H1 (cell line): ENCODE results near the gene MTG1. TPM values are rescaled to one million over a fixed set of nuclear protein-coding genes. Genes with fewer than 3 reads are reported as not detected.

ENCODE experiments used
- CTCF ChIA-PET: fragments of 300-600 bp; sonication (Branson Sonifier 250); formaldehyde crosslinking; loops from one replicate; lab custom pipeline; 2021; ENCODE audit not compliant: partially characterized antibody; lab: Charles Lee
- POLR2A ChIA-PET: fragments of 300-600 bp; sonication (Branson Sonifier 250); formaldehyde crosslinking; loops from one replicate; lab custom pipeline; 2021; ENCODE audit warnings: inconsistent platforms; ENCODE audit not compliant: partially characterized antibody; lab: Charles Lee
- DNase-seq, 2 experiments: peaks; one replicate each; pipeline versions ENCODE4 v3.0.0 to v3.0.0-alpha.2; 2010 to 2022; ENCODE audit warnings: low spot score in 2 of 2, low read depth in 1 of 2, mixed read lengths in 1 of 2
- FAIRE-seq: peaks from 2 replicates; lab custom pipeline; 2011; peaks lifted over from hg19 to GRCh38; lab: Jason Lieb, UNC
- H2AFZ ChIP-seq: 2 replicates; pipeline ENCODE4 v1.8.1; 2012; ENCODE audit warnings: low read length, inconsistent platforms
- H2AK5ac ChIP-seq: 2 replicates; pipeline ENCODE4 v1.6.1; 2013; ENCODE audit warnings: low read depth, low read length
- H2BK120ac ChIP-seq: replicated peaks from 2 replicates; pipeline ENCODE3; 2013; ENCODE audit warnings: low read depth, low read length, inconsistent platforms
- H2BK12ac ChIP-seq: 2 replicates; pipeline ENCODE4 v1.6.1; 2013; ENCODE audit warnings: low read depth, low read length
- H2BK15ac ChIP-seq: 2 replicates; pipeline ENCODE4 v1.6.1; 2013; ENCODE audit warnings: low read length
- H2BK20ac ChIP-seq: 2 replicates; pipeline ENCODE4 v1.6.1; 2013; ENCODE audit warnings: low read length
- H2BK5ac ChIP-seq: 2 replicates; pipeline ENCODE4 v1.6.1; 2013; ENCODE audit warnings: low read depth, low read length
- H3K14ac ChIP-seq: 2 replicates; pipeline ENCODE4 v1.6.1; 2013; ENCODE audit warnings: inconsistent platforms; ENCODE audit not compliant: insufficient read length
- H3K18ac ChIP-seq: 2 replicates; pipeline ENCODE4 v1.6.1; 2013; ENCODE audit warnings: low read length; ENCODE audit errors: extremely low read depth
- H3K23ac ChIP-seq: 2 replicates; pipeline ENCODE4 v1.6.1; 2013; ENCODE audit warnings: inconsistent platforms; ENCODE audit not compliant: insufficient read length
- H3K23me2 ChIP-seq: 2 replicates; pipeline ENCODE4 v1.6.1; 2013; ENCODE audit warnings: low read depth, low read length
- H3K27ac ChIP-seq: 2 replicates; pipeline ENCODE4 v1.6.1; 2011; ENCODE audit warnings: low read depth, low read length, inconsistent platforms
- H3K27me3 ChIP-seq, 4 experiments: replicated peaks in 1 of 4; 1 replicate in 1 of 4; 2 replicates in 3 of 4; pipeline versions ENCODE4 v1.6.1 to v1.8.1; 2011 to 2013; ENCODE audit warnings: low read length in 3 of 4, mild to moderate bottlenecking in 3 of 4, inconsistent platforms in 2 of 4, mixed read lengths in 2 of 4, moderate library complexity in 1 of 4; ENCODE audit not compliant: control insufficient read depth in 3 of 4, insufficient read depth in 3 of 4; ENCODE audit errors: extremely low read depth in 1 of 4
- H3K36me3 ChIP-seq, 4 experiments: 2 replicates each; pipeline versions ENCODE4 v1.6.1 to v1.8.1; 2011 to 2013; ENCODE audit warnings: mild to moderate bottlenecking in 4 of 4, low read length in 3 of 4, moderate library complexity in 2 of 4, control low read depth in 1 of 4, inconsistent platforms in 1 of 4; ENCODE audit not compliant: insufficient read depth in 4 of 4, control insufficient read depth in 2 of 4
- H3K4ac ChIP-seq: replicated peaks from 2 replicates; pipeline ENCODE3; 2013; ENCODE audit warnings: low read length, low read depth, mixed read lengths, inconsistent platforms; ENCODE audit not compliant: insufficient read length
- H3K4me1 ChIP-seq, 4 experiments: replicated peaks in 1 of 4; 1 replicate in 1 of 4; 2 replicates in 3 of 4; pipeline versions ENCODE4 v1.6.1 to v1.8.1; 2011 to 2013; ENCODE audit warnings: low read length in 3 of 4, inconsistent platforms in 2 of 4, mixed read lengths in 1 of 4; ENCODE audit not compliant: insufficient read depth in 4 of 4, control insufficient read depth in 3 of 4
- H3K4me2 ChIP-seq, 2 experiments: 2 replicates each; pipeline versions ENCODE4 v1.6.1 to v1.8.1; 2011 to 2013; ENCODE audit warnings: low read depth in 2 of 2, low read length in 2 of 2, control low read depth in 1 of 2, inconsistent platforms in 1 of 2, mild to moderate bottlenecking in 1 of 2; ENCODE audit not compliant: insufficient read depth in 1 of 2
- H3K4me3 ChIP-seq, 4 experiments: fragments of 200-600, 300-600 bp in 1 of 4; sonication (generic), shearing (Covaris generic), sonication (Bioruptor Twin) in 1 of 4; 2 replicates each; pipeline versions ENCODE4 v1.5.1 to v1.8.1; 2011 to 2016; ENCODE audit warnings: low read length in 4 of 4, low read depth in 3 of 4, control low read depth in 2 of 4, inconsistent platforms in 2 of 4, mild to moderate bottlenecking in 2 of 4, mixed read lengths in 1 of 4, moderate library complexity in 1 of 4; ENCODE audit not compliant: insufficient read depth in 2 of 4; ENCODE audit errors: extremely low read depth in 1 of 4
- H3K56ac ChIP-seq: replicated peaks from 2 replicates; pipeline ENCODE3; 2013; ENCODE audit warnings: low read depth, mild to moderate bottlenecking, mixed read lengths, low read length, inconsistent platforms; ENCODE audit not compliant: insufficient read length
- H3K79me1 ChIP-seq: 2 replicates; pipeline ENCODE4 v1.6.1; 2013; ENCODE audit warnings: low read depth, low read length, control low read depth
- H3K79me2 ChIP-seq, 2 experiments: 2 replicates each; pipeline versions ENCODE4 v1.6.1 to v1.8.1; 2012 to 2013; ENCODE audit warnings: low read length in 2 of 2, mild to moderate bottlenecking in 2 of 2, inconsistent platforms in 1 of 2; ENCODE audit not compliant: insufficient read depth in 2 of 2, control insufficient read depth in 1 of 2
- H3K9ac ChIP-seq, 4 experiments: replicated peaks in 1 of 4; 1 replicate in 1 of 4; 2 replicates in 3 of 4; pipeline versions ENCODE4 v1.6.1 to v1.8.1; 2011 to 2013; ENCODE audit warnings: low read depth in 3 of 4, low read length in 3 of 4, control low read depth in 2 of 4, mild to moderate bottlenecking in 2 of 4, moderate library complexity in 2 of 4, inconsistent platforms in 1 of 4; ENCODE audit errors: extremely low read depth in 1 of 4
- H3K9me3 ChIP-seq, 2 experiments: 2 replicates each; pipeline versions ENCODE4 v1.6.1 to v1.8.1; 2012 to 2013; ENCODE audit warnings: mild to moderate bottlenecking in 2 of 2, moderate library complexity in 2 of 2, control low read depth in 1 of 2, inconsistent platforms in 1 of 2, low read depth in 1 of 2, low read length in 1 of 2, mixed read lengths in 1 of 2; ENCODE audit not compliant: insufficient read depth in 2 of 2
- H4K20me1 ChIP-seq, 2 experiments: replicated peaks in 1 of 2; 2 replicates each; pipeline versions ENCODE3 to v1.8.1; 2011 to 2013; ENCODE audit warnings: inconsistent platforms in 2 of 2, low read length in 2 of 2, mild to moderate bottlenecking in 1 of 2; ENCODE audit not compliant: insufficient read depth in 2 of 2, control insufficient read depth in 1 of 2
- H4K5ac ChIP-seq: 2 replicates; pipeline ENCODE4 v1.6.1; 2013; ENCODE audit warnings: low read length, low read depth, mixed read lengths, inconsistent platforms; ENCODE audit not compliant: insufficient read length
- H4K8ac ChIP-seq: 2 replicates; pipeline ENCODE4 v1.8.0; 2013; ENCODE audit warnings: mild to moderate bottlenecking, moderate library complexity, low read length, inconsistent platforms; ENCODE audit not compliant: insufficient read depth; ENCODE audit errors: extremely low read depth
- H4K91ac ChIP-seq: replicated peaks from 2 replicates; pipeline ENCODE3; 2013; ENCODE audit warnings: low read length, mixed read lengths, inconsistent platforms; ENCODE audit not compliant: insufficient read length
- BCL11A ChIP-seq, 2 experiments: IDR thresholded peaks; one replicate each; pipeline ENCODE4 v1.6.1; 2011; ENCODE audit warnings: low read depth in 2 of 2, low read length in 2 of 2, mild to moderate bottlenecking in 2 of 2
- CBX8 ChIP-seq: fragments of 300-800, 300-1000 bp; sonication (generic); IDR thresholded peaks from 2 replicates; pipeline ENCODE4 v1.7.1; 2016; ENCODE audit warnings: low read depth, low read length, borderline replicate concordance
- GABPA ChIP-seq: IDR thresholded peaks from 2 replicates; pipeline ENCODE4 v1.6.1; 2011; ENCODE audit warnings: mild to moderate bottlenecking, low read length, moderate library complexity, borderline replicate concordance; ENCODE audit not compliant: insufficient read depth
- HDAC2 ChIP-seq, 2 experiments: fragments of 300-600 bp in 1 of 2; sonication (generic) in 1 of 2; IDR thresholded peaks; 2 replicates each; pipeline ENCODE4 v1.6.1; 2011 to 2012; ENCODE audit warnings: low read depth in 2 of 2, low read length in 2 of 2, mild to moderate bottlenecking in 2 of 2, moderate library complexity in 2 of 2, borderline replicate concordance in 1 of 2, inconsistent platforms in 1 of 2
- KDM4A ChIP-seq: IDR thresholded peaks from one replicate; pipeline ENCODE4 v1.7.1; 2012; ENCODE audit warnings: low read depth, mild to moderate bottlenecking, moderate library complexity, low read length, inconsistent platforms; ENCODE audit not compliant: severe bottlenecking
- MAFK ChIP-seq: IDR thresholded peaks from 2 replicates; pipeline ENCODE4 v1.6.1; 2012; ENCODE audit warnings: low read depth, mild to moderate bottlenecking, improper control_type of control experiment, low read length
- POLR2AphosphoS5 ChIP-seq: IDR thresholded peaks from 2 replicates; pipeline ENCODE4 v1.6.1; 2011; ENCODE audit warnings: low read depth, low read length
- RNF2 ChIP-seq: fragments of 200-900, 300-1000 bp; sonication (generic); IDR thresholded peaks from 2 replicates; pipeline ENCODE4 v1.7.1; 2016; ENCODE audit warnings: borderline replicate concordance, low read depth, mild to moderate bottlenecking, antibody characterized with exemption, low read length; ENCODE audit not compliant: poor library complexity, severe bottlenecking; ENCODE audit errors: missing control alignments
- SIN3A ChIP-seq, 2 experiments: IDR thresholded peaks in 1 of 2; conservative IDR thresholded peaks in 1 of 2; 2 replicates each; pipeline ENCODE4 v1.6.1; 2011 to 2012; ENCODE audit warnings: low read length in 2 of 2, improper control_type of control experiment in 1 of 2, low read depth in 1 of 2, mild to moderate bottlenecking in 1 of 2
- SP2 ChIP-seq: IDR thresholded peaks from 2 replicates; pipeline ENCODE4 v1.6.1; 2012; ENCODE audit warnings: mild to moderate bottlenecking, low read length, inconsistent platforms
- TAF7 ChIP-seq: optimal IDR thresholded peaks from 2 replicates; pipeline ENCODE3; 2011; ENCODE audit warnings: low read depth, mild to moderate bottlenecking, inconsistent platforms, low read length, moderate library complexity, borderline replicate concordance
- YY1 ChIP-seq: IDR thresholded peaks from 2 replicates; pipeline ENCODE4 v1.6.1; 2011; ENCODE audit warnings: low read depth, mild to moderate bottlenecking, low read length
- WGBS, 2 experiments: shearing (Covaris generic) in 1 of 2; methylation state at CpG; one replicate each; pipeline versions ENCODE4 v1.1.6 to v1.1.7; 2013 to 2015; ENCODE audit warnings: low lambda C conversion rate in 2 of 2, mixed read lengths in 2 of 2, inconsistent platforms in 1 of 2, low coverage in 1 of 2, missing lambda C conversion rate in 1 of 2; ENCODE audit not compliant: insufficient replicate concordance in 2 of 2, insufficient coverage in 1 of 2, insufficient read length in 1 of 2; ENCODE audit errors: extremely low coverage in 1 of 2, missing lambda C conversion rate in 1 of 2; 5-methylcytosine and 5-hydroxymethylcytosine counted together
- polyA plus RNA-seq, 7 experiments: library from polyadenylated mRNA; depleted of rRNA in 3 of 7; stranded (reverse) in 5 of 7; unstranded in 2 of 7; fragments of >200 nt in 5 of 7; fragments of 200-250 nt in 2 of 7; gene quantifications; 1 replicate in 5 of 7; 2 replicates in 1 of 7; 4 replicates in 1 of 7; pipeline versions ENCODE4 v1.2.1 to v1.2.3, GENCODE V29; 2011 to 2013; ENCODE audit warnings: missing spikeins in 2 of 7, mixed read lengths in 2 of 7
- total RNA-seq: library from RNA; stranded (reverse); fragmentation: NEBNext Ultra II Directional; extraction: Animal tissue kit (Norgen Biotek cat#: 25700); gene quantifications from 2 replicates; pipeline ENCODE4 v1.2.1, GENCODE V29; 2021

Gene MTG1
- total and polyA plus RNA-seq, 2 of the 8 experiments (the other 6 are each of a cell fraction or from before 2014, with no cell fraction given) = 56.6 to 81.6 TPM

DNA sequence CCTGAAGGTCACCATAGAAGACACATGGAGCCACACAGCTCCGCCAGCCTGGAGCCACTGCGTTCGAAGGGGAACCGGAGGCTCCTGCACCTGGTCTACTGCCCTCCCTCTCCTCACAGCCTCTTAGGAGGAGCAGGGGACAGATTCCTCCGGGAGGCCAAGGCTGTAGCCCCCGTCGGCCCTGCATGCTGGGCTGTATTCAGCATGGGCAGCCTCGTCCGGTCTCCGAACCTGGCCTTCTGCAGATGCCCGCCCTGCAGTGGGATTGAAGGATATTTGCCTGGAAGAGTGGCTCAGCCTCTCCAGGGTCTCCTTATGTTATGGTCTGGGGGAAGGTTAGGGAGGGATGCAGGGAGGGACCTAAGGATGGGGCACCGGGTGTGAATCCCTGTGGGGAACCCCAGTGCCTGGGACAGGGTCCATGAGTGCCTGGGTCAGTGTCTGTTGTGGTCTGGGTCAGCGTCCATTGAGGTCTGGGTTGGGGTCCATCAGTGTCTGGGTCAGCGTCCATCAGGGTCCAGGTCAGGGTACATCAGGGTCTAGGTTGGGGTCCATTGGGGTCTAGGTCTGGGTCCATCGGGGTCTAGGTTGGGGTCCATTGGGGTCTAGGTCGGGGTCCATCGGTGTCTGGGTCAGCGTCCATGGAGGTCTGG, 46.8 kb downstream of the MTG1 start:
- H4K20me1 ChIP-seq = no peaks in the 10 kb centered on the region
- 0 out of 7 replicates have a peak, but pooled peaks cover 0 to 2% (median 0%) of the 10 kb centered on the region in 4 experiments for H3K27me3 ChIP-seq
- H2BK20ac ChIP-seq = no peak overlapping the region
- 83% methylated on average over 14 of the region's 18 CpGs; no CpG with 5 or more reads in 1 of the 2 experiments for WGBS, 2 experiments
- H3K79me2 ChIP-seq = no peaks in the 10 kb centered on the region
- H3K23me2 ChIP-seq = no peaks in the 10 kb centered on the region
- peaks cover 65 to 86% of the 10 kb centered on the region in 2 experiments for H3K9me3 ChIP-seq
- CTCF ChIA-PET = interaction anchor here (0.6 kb wide), 1 partner anchor 635 kb away, joined by 3 read pairs; no protein-coding TSS in a partner anchor
- no peak overlapping the region for H3K4me3 ChIP-seq
- no peak overlapping the region for H2BK15ac ChIP-seq
- no peak overlapping the region for H2BK120ac ChIP-seq
- no peak overlapping the region for H3K56ac ChIP-seq
- H2BK5ac ChIP-seq = no peak overlapping the region
- DNase-seq (no peak), FAIRE-seq (no peak)
- no peak overlapping the region for H3K4me2 ChIP-seq
- H3K9ac ChIP-seq = no peak overlapping the region
- H3K4ac ChIP-seq = no peak overlapping the region
- H4K8ac ChIP-seq = no peak overlapping the region
- H3K27ac ChIP-seq = no peak overlapping the region
- no peak overlapping the region for H4K5ac ChIP-seq
- POLR2A ChIA-PET = no interaction called here
- H4K91ac ChIP-seq = no peak overlapping the region
- no peak overlapping the region for H3K23ac ChIP-seq
- H3K36me3 ChIP-seq = no peaks in the 10 kb centered on the region
- no peak overlapping the region for H2BK12ac ChIP-seq
- H3K79me1 ChIP-seq = no peaks in the 10 kb centered on the region
- H3K14ac ChIP-seq = no peak overlapping the region
- H3K4me1 ChIP-seq = no peaks in the 10 kb centered on the region
- H3K18ac ChIP-seq = no peak overlapping the region
- no peak overlapping the region for H2AK5ac ChIP-seq
- H2AFZ ChIP-seq = no peak overlapping the region
- no peak for TF ChIP-seq KDM4A
- TF ChIP-seq POLR2AphosphoS5 = no peak
- TF ChIP-seq CBX8 = no peak
- TF ChIP-seq TAF7 = no peak
- no peak for TF ChIP-seq SIN3A (conservative IDR thresholded peaks at IDR 0.05 in 1 of 2, IDR thresholded peaks at IDR 0.05 in 1 of 2; ENCODE audit: low read depth in 1 of 2, low read length in 2 of 2)
- no peak for TF ChIP-seq SP2
- no peak for TF ChIP-seq MAFK
- TF ChIP-seq RNF2 = no peak
- no peak for TF ChIP-seq GABPA
- TF ChIP-seq YY1 = no peak
- no peak for TF ChIP-seq BCL11A (IDR thresholded peaks at IDR 0.05; ENCODE audit: low read depth in 2 of 2, low read length in 2 of 2)
- TF ChIP-seq HDAC2 (IDR thresholded peaks at IDR 0.05; ENCODE audit: borderline replicate concordance in 1 of 2, low read depth in 2 of 2, low read length in 2 of 2) = no peak
